GM18870 (cell line): Measurements from ENCODE around the gene DRAP1.

Experiments
- ATAC-seq: cut with Tn5 transposase; IDR thresholded peaks from one replicate; pipeline ENCODE4 v1.9.1; 2021; ENCODE audit warnings: moderate library complexity; ENCODE audit not compliant: unreplicated experiment

The DRAP1 gene

GRCh38 chr11:65919141-65919572 lies at the start of gene DRAP1:
TSS of gene DRAP1 (plus strand) at chr11:65919426. CDS start at chr11:65919502, 76 bp downstream.
- ATAC-seq = peak; percentile 59

- ATAC-seq = no peak
Measured at GRCh38 chr11:65869643-65870306, 49.5 kb upstream of the DRAP1 start.

GRCh38 chr11:65870307-65870658 lies 48.9 kb upstream of the DRAP1 start:
- no peak for ATAC-seq

DNA sequence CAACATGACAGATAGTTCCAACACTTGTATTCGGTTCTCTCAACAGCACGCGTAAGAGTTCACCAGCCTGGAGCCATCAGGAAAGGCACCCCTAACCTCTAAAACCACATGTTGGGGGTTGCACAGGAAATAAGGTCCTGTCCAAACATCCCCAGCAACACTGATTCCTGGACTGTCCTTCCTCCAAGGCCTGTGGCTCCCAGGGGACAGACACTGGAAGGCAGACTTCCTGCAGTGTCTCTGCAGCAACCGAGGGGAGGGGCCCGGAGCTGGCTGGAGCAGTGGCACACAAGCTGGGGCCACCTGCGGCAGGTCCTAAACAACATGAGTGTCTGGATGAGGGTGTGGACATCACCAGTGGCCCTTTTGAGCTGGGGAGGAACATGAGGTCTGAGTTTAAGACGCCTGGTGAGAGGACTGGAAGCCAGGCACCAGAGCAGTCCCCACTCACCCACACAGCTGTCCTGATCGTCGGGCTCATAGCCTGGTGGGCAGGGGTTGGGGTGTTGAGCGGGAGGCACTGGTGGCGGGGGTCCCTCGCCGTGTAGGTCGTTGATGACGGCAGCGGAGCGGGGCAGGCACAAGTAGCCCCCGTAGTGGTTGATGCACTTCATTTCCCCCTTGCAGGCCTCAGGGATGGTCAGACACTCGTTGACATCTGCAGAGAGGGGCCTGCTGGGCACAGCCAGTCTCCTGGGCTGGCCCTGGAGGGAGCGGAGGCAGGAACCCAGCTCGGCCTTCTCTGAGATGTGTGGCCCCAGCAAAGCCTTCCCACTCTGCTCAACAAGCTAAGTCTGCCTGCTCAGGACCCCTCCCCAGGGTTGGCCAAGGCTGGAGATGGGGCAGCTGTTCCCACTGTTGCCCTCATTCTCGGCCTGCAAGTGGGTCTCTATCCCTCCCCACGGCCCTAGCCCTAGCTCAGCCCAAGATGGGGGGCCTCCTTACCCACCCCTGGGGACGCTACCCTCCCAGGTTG lies 48.2 kb upstream of the DRAP1 start:
- no peak for ATAC-seq

DNA sequence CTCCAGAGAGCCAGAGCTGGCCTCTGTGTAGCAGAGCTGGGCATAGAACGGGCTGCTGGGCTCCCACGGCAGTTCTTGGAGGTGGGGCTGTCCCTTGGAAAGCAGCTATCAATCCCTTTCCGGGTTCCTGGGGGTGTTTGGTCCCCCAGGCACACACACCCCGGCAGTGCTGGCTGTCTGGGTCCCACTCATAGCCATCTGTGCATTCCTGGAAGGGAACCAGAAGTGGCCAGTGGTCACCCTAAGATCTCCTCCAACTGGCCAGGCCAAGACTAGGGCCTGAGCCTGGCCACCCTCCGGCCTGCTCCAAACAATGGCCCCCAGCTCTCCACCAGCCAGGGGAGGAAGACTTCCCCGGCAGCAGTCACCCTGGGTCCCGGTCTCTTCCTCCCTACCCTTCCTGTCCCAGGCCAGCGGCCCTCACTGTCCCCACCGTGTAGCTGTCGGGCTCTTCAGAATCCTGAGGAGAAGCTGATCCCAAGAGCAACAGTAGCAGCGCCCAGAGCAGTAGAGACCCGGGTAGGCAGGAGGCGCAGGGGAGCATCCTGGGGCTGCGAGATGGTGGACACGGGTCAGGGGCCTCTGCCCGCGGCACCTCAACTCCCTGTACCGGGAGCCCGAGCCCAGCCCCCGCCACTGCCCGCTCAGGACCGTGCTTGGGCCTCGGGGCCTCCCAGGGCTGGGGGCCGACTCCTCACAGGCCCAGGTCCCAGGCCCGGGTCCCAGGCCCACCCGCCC lies 47.2 kb upstream of the DRAP1 start:
- ATAC-seq = no peak

GRCh38 chr11:65872586-65873317 lies 46.5 kb upstream of the DRAP1 start, which contains the start of gene EFEMP2:
TSS of gene EFEMP2 (minus strand) at chr11:65872800. CDS start at chr11:65872354, 446 bp downstream.
- no peak for ATAC-seq

GRCh38 chr11:65873318-65874156 lies 45.7 kb upstream of the DRAP1 start:
- ATAC-seq = peak; percentile 60

DNA sequence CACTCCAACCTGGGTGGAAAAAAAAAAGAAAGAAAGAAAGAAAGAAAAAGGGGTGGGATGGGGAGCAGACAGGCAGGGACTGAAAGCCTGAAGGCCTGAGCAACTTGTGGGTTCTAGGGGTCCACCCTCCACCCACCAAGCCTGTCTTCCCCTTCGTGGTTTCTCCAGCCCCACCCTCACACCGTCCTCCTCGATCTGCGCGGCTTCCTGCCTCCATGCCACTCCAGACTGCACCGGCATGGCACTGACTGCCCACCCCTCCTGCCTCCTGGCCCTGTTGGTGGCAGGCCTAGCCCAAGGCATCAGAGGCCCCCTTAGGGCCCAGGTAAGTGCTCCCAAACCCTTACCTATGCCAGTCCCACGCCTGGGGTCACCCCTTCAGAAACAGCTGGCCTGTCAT lies 39.6 kb upstream of the DRAP1 start, which contains the start of gene CTSW:
TSS of gene CTSW (plus strand) at position 221 of the 400 bp plus-strand sequence. CDS start at position 239, 18 bp downstream.
- ATAC-seq = no peak

GRCh38 chr11:65880027-65880426 lies 39.2 kb upstream of the DRAP1 start:
- ATAC-seq = no peak

GRCh38 chr11:65880844-65881421 lies 38.3 kb upstream of the DRAP1 start:
- no peak for ATAC-seq

GRCh38 chr11:65882120-65883057 lies 36.8 kb upstream of the DRAP1 start:
- ATAC-seq = no peak

DNA sequence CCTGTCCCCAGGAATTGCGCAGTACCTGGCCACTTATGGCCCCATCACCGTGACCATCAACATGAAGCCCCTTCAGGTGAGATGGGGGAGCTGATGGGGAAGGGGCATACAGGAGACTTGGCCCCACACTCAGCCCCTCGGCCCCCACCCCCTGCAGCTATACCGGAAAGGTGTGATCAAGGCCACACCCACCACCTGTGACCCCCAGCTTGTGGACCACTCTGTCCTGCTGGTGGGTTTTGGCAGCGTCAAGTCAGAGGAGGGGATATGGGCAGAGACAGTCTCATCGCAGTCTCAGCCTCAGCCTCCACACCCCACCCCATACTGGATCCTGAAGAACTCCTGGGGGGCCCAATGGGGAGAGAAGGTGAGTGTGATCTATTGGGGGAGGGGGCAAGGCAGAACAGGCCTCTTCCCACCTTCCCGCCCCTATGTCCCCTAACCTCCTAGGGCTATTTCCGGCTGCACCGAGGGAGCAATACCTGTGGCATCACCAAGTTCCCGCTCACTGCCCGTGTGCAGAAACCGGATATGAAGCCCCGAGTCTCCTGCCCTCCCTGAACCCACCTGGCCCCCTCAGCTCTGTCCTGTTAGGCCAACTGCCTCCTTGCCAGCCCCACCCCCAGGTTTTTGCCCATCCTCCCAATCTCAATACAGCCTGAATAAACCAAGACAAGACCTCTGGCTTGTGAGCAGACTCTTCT lies 36.0 kb upstream of the DRAP1 start:
- no peak for ATAC-seq

GRCh38 chr11:65883786-65884715 lies 35.2 kb upstream of the DRAP1 start:
- ATAC-seq = no peak

- ATAC-seq = no peak
Measured at GRCh38 chr11:65884716-65885092, 34.5 kb upstream of the DRAP1 start.

GRCh38 chr11:65885231-65885630 lies 34.0 kb upstream of the DRAP1 start:
- no peak for ATAC-seq

DNA sequence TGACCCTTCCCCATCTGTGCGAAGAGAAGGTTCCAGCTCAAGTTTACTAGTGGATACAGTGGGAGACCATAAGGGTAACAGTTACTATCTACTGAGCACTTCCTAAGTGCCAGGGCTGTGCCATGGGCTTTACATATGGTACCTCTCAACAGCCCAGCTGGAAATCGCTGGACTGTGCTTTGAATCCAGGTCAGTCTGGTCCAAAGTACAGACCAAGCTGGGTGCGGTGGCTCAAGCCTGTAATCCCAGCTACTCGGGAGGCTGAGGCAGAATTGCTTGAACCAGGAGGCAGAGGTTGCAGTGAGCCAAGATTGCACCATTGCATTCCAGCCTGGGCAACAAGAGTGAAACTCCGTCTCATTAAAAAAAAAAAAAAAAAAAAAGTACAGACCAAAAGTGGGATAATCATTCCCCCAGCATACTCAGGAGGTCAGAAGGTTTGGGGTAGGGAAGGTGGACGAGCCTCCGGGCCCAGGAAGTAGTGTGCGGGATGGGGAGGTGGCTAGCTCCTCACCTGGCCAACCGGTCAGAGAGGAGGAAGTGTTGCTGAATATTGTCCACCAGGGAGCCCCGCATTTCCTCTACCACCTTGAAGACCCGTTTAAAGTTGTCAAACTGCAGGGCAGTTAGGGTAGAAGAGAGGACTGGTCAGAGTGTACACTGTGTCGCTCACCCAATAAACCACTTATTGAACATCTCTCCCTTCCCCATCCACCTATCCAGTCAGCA lies 33.3 kb upstream of the DRAP1 start:
- no peak for ATAC-seq
